GM23338 (cell line): ENCODE measurements around the gene ERICH3. TPM values are rescaled to one million over a fixed set of nuclear protein-coding genes. Genes with fewer than 3 reads are reported as not detected.

Experiments
- ATAC-seq: fragments of 200-7000 bp; cut with Tn5 transposase; 3 replicates; pipeline ENCODE4 v1.9.1; 2020
- DNase-seq: peaks from one replicate; pipeline ENCODE4 v3.0.0-alpha.2; 2015; ENCODE audit warnings: low spot score
- H2AFZ ChIP-seq: fragments of 200-600 bp; sonication (generic); 2 replicates; pipeline ENCODE4 v1.8.0; 2016; ENCODE audit warnings: antibody characterized with exemption, mild to moderate bottlenecking, moderate library complexity
- H3F3A ChIP-seq: fragments of 200-600 bp; sonication (generic); replicated peaks from 2 replicates; pipeline ENCODE4 v1.8.0; 2017; ENCODE audit warnings: antibody characterized with exemption, mixed run types, low read depth
- H3K27ac ChIP-seq: fragments of 200-600 bp; sonication (generic); 2 replicates; pipeline ENCODE4 v1.6.1; 2016; ENCODE audit warnings: low read depth
- H3K27me3 ChIP-seq: fragments of 200-600 bp; sonication (generic); 2 replicates; pipeline ENCODE4 v1.8.0; 2016; ENCODE audit warnings: mild to moderate bottlenecking, mixed run types, moderate library complexity; ENCODE audit not compliant: insufficient read depth
- H3K36me3 ChIP-seq: fragments of 200-600 bp; sonication (generic); 2 replicates; pipeline ENCODE4 v1.8.0; 2016; ENCODE audit warnings: mild to moderate bottlenecking; ENCODE audit not compliant: insufficient read depth
- H3K4me1 ChIP-seq: fragments of 200-600 bp; sonication (generic); 2 replicates; pipeline ENCODE4 v1.8.0; 2016; ENCODE audit warnings: mild to moderate bottlenecking, moderate library complexity; ENCODE audit not compliant: insufficient read depth
- H3K4me2 ChIP-seq: fragments of 200-600 bp; sonication (generic); 2 replicates; pipeline ENCODE4 v1.7.1; 2017; ENCODE audit warnings: mixed run types
- H3K4me3 ChIP-seq: fragments of 200-600 bp; sonication (generic); 2 replicates; pipeline ENCODE4 v1.6.1; 2016; ENCODE audit warnings: mixed run types
- H3K79me2 ChIP-seq: fragments of 200-600 bp; sonication (generic); replicated peaks from 2 replicates; pipeline ENCODE4 v1.8.0; 2017; ENCODE audit warnings: mild to moderate bottlenecking; ENCODE audit not compliant: insufficient read depth
- H3K9me2 ChIP-seq: fragments of 200-600 bp; sonication (generic); 2 replicates; pipeline ENCODE4 v1.8.0; 2017; ENCODE audit not compliant: insufficient read depth
- H4K20me1 ChIP-seq: fragments of 200-600 bp; sonication (generic); replicated peaks from 2 replicates; pipeline ENCODE4 v1.8.0; 2017; ENCODE audit warnings: mild to moderate bottlenecking; ENCODE audit not compliant: insufficient read depth
- H3K27ac Mint-ChIP-seq: 2 replicates; pipeline ENCODE4 v1.8.0; 2020; ENCODE audit warnings: inconsistent platforms, mild to moderate bottlenecking, moderate library complexity, mixed read lengths
- H3K27me3 Mint-ChIP-seq: 3 replicates; pipeline ENCODE4 v1.8.0; 2022; ENCODE audit warnings: low read depth, mild to moderate bottlenecking, moderate library complexity, mixed read lengths, inconsistent platforms; ENCODE audit not compliant: insufficient read depth, poor library complexity
- H3K36me3 Mint-ChIP-seq: 3 replicates; pipeline ENCODE4 v1.8.0; 2021; ENCODE audit warnings: low read depth, mild to moderate bottlenecking, inconsistent platforms, moderate library complexity, mixed read lengths
- H3K4me1 Mint-ChIP-seq: 3 replicates; pipeline ENCODE4 v1.8.0; 2020; ENCODE audit warnings: mild to moderate bottlenecking, inconsistent platforms, mixed read lengths
- H3K4me3 Mint-ChIP-seq: 3 replicates; pipeline ENCODE4 v1.8.0; 2021; ENCODE audit warnings: moderate library complexity, mild to moderate bottlenecking, inconsistent platforms, mixed read lengths
- H3K9me3 Mint-ChIP-seq: 3 replicates; pipeline ENCODE4 v1.8.0; 2020; ENCODE audit warnings: moderate library complexity, mild to moderate bottlenecking, inconsistent platforms, mixed read lengths
- CREB1 ChIP-seq: fragments of 250-450 bp; sonication (Bioruptor Pico); IDR thresholded peaks from 2 replicates; pipeline ENCODE4 v1.5.0; 2020; ENCODE audit warnings: low read depth, mild to moderate bottlenecking, moderate library complexity
- EZH2 ChIP-seq: fragments of 200-600 bp; sonication (generic); IDR thresholded peaks from one replicate; pipeline ENCODE4 v1.8.0; 2017; ENCODE audit warnings: antibody characterized with exemption, mild to moderate bottlenecking, low read depth; ENCODE audit not compliant: unreplicated experiment
- EZH2phosphoT487 ChIP-seq: fragments of 200-600 bp; sonication (generic); IDR thresholded peaks from one replicate; pipeline ENCODE4 v1.8.1; 2018; ENCODE audit warnings: antibody characterized with exemption; ENCODE audit not compliant: unreplicated experiment
- JUNB ChIP-seq: IDR thresholded peaks from one replicate; pipeline ENCODE4 v1.6.1; 2016; ENCODE audit warnings: antibody characterized with exemption; ENCODE audit not compliant: unreplicated experiment
- NANOG ChIP-seq: IDR thresholded peaks from 2 replicates; pipeline ENCODE4 v1.6.1; 2016; ENCODE audit warnings: antibody characterized with exemption, borderline replicate concordance
- POLR2AphosphoS5 ChIP-seq: IDR thresholded peaks from 2 replicates; pipeline ENCODE4 v1.6.1; 2016; ENCODE audit warnings: antibody characterized with exemption, low read depth
- STAT1 ChIP-seq: IDR thresholded peaks from one replicate; pipeline ENCODE4 v1.6.1; 2016; ENCODE audit warnings: antibody characterized with exemption; ENCODE audit not compliant: unreplicated experiment
- ZNF114 ChIP-seq: fragments of 250-450 bp; sonication (Bioruptor Pico); IDR thresholded peaks from 2 replicates; pipeline ENCODE4 v1.5.0; 2020; ENCODE audit warnings: mild to moderate bottlenecking, moderate library complexity
- ZNF331 ChIP-seq: fragments of 250-450 bp; sonication (Bioruptor Pico); IDR thresholded peaks from 2 replicates; pipeline ENCODE4 v1.5.0; 2020; ENCODE audit warnings: low read depth, mild to moderate bottlenecking, moderate library complexity
- polyA plus RNA-seq: library from polyadenylated mRNA; unstranded; fragments of >200 nt; fragmentation: Nextera tagmentation; extraction: Ambion mirVana; gene quantifications from 2 replicates; pipeline ENCODE4 v1.2.1, GENCODE V29; 2016
- total RNA-seq: library from RNA; depleted of rRNA; stranded (reverse); fragments of >200 nt; shearing (Covaris generic); gene quantifications from 2 replicates; pipeline ENCODE4 v1.2.3, GENCODE V29; 2014
- TF ChIP-seq, protein P1 (sequence below): IDR thresholded peaks from one replicate; pipeline ENCODE4 v1.6.1; 2018; ENCODE audit warnings: antibody characterized with exemption; ENCODE audit not compliant: unreplicated experiment
- TF ChIP-seq, protein P2 (sequence below): IDR thresholded peaks from 2 replicates; pipeline ENCODE4 v1.6.1; 2016; ENCODE audit warnings: antibody characterized with exemption
- TF ChIP-seq, protein P3 (sequence below): fragments of 250-450 bp; sonication (Bioruptor Pico); IDR thresholded peaks from 2 replicates; pipeline ENCODE4 v1.5.0; 2020; ENCODE audit warnings: mild to moderate bottlenecking, moderate library complexity
- TF ChIP-seq, protein P4 (sequence below), 2 experiments: fragments of 200-600 bp in 1 of 2; sonication (generic) in 1 of 2; conservative IDR thresholded peaks; 2 replicates each; pipeline versions ENCODE4 v1.5.1 to v1.6.1; 2016 to 2017; ENCODE audit warnings: antibody characterized with exemption in 2 of 2, low read depth in 2 of 2, mild to moderate bottlenecking in 2 of 2, moderate library complexity in 1 of 2

ERICH3 gene
- total and polyA plus RNA-seq, 2 experiments from 2014 or later: not detected

DNA sequence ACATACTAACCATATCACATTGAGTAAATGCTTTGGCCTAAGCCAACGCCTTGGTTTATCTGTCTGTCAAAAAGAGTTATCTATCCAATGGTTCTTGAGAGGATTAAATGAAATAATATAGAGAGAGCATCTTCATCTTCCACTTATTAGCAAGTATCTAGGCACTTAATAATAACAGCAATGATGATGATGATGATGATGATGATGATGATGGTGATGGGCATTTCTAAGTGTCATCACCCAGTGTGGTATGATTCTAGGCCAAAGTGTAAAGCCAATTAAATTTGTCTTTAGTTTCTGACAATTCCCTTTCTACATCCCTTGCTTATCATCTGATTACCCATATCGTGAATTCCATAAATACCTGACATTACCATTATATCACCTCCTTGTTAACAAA, 95.5 kb downstream of the ERICH3 start:
- no peak for ATAC-seq
- no peak overlapping the region for H3K4me3 Mint-ChIP-seq
- peaks cover 6% of the 10 kb centered on the region for H3K4me1 Mint-ChIP-seq
- H3K36me3 Mint-ChIP-seq: no peaks in the 10 kb centered on the region
- no peaks in the 10 kb centered on the region for H3K27me3 Mint-ChIP-seq
- H3F3A ChIP-seq: no peaks in the 10 kb centered on the region
- H3K36me3 ChIP-seq: no peaks in the 10 kb centered on the region
- H3K9me2 ChIP-seq: no peaks in the 10 kb centered on the region
- no peaks in the 10 kb centered on the region for H3K27me3 ChIP-seq
- no peak for DNase-seq
- H3K4me3 ChIP-seq: no peak overlapping the region
- H4K20me1 ChIP-seq: no peaks in the 10 kb centered on the region
- no peak overlapping the region for H3K4me2 ChIP-seq
- H2AFZ ChIP-seq: no peak overlapping the region
- no peaks in the 10 kb centered on the region for H3K79me2 ChIP-seq
- no peak overlapping the region for H3K27ac ChIP-seq
- H3K9me3 Mint-ChIP-seq: no peaks in the 10 kb centered on the region
- H3K4me1 ChIP-seq: no peaks in the 10 kb centered on the region
- no peak overlapping the region for H3K27ac Mint-ChIP-seq
- TF ChIP-seq EZH2 (no peak), POLR2AphosphoS5 (no peak), NANOG (no peak), CREB1 (CRISPR knock-in tag) (no peak), EZH2phosphoT487 (no peak), JUNB (no peak), ZNF114 (CRISPR knock-in tag) (no peak), STAT1 (no peak), ZNF331 (no peak)
- TF ChIP-seq, protein P1, sequence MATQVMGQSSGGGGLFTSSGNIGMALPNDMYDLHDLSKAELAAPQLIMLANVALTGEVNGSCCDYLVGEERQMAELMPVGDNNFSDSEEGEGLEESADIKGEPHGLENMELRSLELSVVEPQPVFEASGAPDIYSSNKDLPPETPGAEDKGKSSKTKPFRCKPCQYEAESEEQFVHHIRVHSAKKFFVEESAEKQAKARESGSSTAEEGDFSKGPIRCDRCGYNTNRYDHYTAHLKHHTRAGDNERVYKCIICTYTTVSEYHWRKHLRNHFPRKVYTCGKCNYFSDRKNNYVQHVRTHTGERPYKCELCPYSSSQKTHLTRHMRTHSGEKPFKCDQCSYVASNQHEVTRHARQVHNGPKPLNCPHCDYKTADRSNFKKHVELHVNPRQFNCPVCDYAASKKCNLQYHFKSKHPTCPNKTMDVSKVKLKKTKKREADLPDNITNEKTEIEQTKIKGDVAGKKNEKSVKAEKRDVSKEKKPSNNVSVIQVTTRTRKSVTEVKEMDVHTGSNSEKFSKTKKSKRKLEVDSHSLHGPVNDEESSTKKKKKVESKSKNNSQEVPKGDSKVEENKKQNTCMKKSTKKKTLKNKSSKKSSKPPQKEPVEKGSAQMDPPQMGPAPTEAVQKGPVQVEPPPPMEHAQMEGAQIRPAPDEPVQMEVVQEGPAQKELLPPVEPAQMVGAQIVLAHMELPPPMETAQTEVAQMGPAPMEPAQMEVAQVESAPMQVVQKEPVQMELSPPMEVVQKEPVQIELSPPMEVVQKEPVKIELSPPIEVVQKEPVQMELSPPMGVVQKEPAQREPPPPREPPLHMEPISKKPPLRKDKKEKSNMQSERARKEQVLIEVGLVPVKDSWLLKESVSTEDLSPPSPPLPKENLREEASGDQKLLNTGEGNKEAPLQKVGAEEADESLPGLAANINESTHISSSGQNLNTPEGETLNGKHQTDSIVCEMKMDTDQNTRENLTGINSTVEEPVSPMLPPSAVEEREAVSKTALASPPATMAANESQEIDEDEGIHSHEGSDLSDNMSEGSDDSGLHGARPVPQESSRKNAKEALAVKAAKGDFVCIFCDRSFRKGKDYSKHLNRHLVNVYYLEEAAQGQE: no peak
- TF ChIP-seq, protein P2, sequence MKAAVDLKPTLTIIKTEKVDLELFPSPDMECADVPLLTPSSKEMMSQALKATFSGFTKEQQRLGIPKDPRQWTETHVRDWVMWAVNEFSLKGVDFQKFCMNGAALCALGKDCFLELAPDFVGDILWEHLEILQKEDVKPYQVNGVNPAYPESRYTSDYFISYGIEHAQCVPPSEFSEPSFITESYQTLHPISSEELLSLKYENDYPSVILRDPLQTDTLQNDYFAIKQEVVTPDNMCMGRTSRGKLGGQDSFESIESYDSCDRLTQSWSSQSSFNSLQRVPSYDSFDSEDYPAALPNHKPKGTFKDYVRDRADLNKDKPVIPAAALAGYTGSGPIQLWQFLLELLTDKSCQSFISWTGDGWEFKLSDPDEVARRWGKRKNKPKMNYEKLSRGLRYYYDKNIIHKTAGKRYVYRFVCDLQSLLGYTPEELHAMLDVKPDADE: no peak
- TF ChIP-seq, protein P3, sequence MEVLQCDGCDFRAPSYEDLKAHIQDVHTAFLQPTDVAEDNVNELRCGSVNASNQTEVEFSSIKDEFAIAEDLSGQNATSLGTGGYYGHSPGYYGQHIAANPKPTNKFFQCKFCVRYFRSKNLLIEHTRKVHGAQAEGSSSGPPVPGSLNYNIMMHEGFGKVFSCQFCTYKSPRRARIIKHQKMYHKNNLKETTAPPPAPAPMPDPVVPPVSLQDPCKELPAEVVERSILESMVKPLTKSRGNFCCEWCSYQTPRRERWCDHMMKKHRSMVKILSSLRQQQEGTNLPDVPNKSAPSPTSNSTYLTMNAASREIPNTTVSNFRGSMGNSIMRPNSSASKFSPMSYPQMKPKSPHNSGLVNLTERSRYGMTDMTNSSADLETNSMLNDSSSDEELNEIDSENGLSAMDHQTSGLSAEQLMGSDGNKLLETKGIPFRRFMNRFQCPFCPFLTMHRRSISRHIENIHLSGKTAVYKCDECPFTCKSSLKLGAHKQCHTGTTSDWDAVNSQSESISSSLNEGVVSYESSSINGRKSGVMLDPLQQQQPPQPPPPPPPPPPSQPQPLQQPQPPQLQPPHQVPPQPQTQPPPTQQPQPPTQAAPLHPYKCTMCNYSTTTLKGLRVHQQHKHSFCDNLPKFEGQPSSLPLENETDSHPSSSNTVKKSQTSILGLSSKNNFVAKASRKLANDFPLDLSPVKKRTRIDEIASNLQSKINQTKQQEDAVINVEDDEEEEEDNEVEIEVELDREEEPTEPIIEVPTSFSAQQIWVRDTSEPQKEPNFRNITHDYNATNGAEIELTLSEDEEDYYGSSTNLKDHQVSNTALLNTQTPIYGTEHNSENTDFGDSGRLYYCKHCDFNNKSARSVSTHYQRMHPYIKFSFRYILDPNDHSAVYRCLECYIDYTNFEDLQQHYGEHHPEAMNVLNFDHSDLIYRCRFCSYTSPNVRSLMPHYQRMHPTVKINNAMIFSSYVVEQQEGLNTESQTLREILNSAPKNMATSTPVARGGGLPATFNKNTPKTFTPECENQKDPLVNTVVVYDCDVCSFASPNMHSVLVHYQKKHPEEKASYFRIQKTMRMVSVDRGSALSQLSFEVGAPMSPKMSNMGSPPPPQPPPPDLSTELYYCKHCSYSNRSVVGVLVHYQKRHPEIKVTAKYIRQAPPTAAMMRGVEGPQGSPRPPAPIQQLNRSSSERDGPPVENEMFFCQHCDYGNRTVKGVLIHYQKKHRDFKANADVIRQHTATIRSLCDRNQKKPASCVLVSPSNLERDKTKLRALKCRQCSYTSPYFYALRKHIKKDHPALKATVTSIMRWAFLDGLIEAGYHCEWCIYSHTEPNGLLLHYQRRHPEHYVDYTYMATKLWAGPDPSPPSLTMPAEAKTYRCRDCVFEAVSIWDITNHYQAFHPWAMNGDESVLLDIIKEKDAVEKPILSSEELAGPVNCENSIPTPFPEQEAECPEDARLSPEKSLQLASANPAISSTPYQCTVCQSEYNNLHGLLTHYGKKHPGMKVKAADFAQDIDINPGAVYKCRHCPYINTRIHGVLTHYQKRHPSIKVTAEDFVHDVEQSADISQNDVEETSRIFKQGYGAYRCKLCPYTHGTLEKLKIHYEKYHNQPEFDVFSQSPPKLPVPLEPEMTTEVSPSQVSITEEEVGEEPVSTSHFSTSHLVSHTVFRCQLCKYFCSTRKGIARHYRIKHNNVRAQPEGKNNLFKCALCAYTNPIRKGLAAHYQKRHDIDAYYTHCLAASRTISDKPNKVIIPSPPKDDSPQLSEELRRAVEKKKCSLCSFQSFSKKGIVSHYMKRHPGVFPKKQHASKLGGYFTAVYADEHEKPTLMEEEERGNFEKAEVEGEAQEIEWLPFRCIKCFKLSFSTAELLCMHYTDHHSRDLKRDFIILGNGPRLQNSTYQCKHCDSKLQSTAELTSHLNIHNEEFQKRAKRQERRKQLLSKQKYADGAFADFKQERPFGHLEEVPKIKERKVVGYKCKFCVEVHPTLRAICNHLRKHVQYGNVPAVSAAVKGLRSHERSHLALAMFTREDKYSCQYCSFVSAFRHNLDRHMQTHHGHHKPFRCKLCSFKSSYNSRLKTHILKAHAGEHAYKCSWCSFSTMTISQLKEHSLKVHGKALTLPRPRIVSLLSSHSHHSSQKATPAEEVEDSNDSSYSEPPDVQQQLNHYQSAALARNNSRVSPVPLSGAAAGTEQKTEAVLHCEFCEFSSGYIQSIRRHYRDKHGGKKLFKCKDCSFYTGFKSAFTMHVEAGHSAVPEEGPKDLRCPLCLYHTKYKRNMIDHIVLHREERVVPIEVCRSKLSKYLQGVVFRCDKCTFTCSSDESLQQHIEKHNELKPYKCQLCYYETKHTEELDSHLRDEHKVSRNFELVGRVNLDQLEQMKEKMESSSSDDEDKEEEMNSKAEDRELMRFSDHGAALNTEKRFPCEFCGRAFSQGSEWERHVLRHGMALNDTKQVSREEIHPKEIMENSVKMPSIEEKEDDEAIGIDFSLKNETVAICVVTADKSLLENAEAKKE (CRISPR knock-in tag): no peak
- TF ChIP-seq, protein P4, sequence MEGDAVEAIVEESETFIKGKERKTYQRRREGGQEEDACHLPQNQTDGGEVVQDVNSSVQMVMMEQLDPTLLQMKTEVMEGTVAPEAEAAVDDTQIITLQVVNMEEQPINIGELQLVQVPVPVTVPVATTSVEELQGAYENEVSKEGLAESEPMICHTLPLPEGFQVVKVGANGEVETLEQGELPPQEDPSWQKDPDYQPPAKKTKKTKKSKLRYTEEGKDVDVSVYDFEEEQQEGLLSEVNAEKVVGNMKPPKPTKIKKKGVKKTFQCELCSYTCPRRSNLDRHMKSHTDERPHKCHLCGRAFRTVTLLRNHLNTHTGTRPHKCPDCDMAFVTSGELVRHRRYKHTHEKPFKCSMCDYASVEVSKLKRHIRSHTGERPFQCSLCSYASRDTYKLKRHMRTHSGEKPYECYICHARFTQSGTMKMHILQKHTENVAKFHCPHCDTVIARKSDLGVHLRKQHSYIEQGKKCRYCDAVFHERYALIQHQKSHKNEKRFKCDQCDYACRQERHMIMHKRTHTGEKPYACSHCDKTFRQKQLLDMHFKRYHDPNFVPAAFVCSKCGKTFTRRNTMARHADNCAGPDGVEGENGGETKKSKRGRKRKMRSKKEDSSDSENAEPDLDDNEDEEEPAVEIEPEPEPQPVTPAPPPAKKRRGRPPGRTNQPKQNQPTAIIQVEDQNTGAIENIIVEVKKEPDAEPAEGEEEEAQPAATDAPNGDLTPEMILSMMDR (conservative IDR thresholded peaks at IDR 0.05; ENCODE audit: low read depth in 2 of 2): no peak
